PC-3 (cell line): ENCODE results near the gene ZBTB24. TPM values are rescaled to one million over a fixed set of nuclear protein-coding genes. Genes with fewer than 3 reads are reported as not detected.
A peak's percentile ranks its signal among the peaks of the same experiment; 100 is the strongest.

Source experiments
- ATAC-seq: fragments of 200-7000 bp; cut with Tn5 transposase; 2 replicates; pipeline ENCODE4 v1.9.1; 2020; ENCODE audit warnings: mild to moderate bottlenecking, moderate library complexity
- BruUV-seq: library from RNA; stranded (reverse); fragments of 400-500 nt; replicated peaks from 2 replicates; lab custom pipeline; 2021; lab: Mats Ljungman, UMichigan
- CTCF ChIA-PET: fragments of 300-600 bp; sonication (Branson Sonifier 250); formaldehyde crosslinking; loops from one replicate; lab custom pipeline; 2022; ENCODE audit warnings: antibody characterized with exemption; lab: Charles Lee
- POLR2A ChIA-PET: fragments of 300-600 bp; sonication (Branson Sonifier 250); formaldehyde crosslinking; loops from one replicate; lab custom pipeline; 2022; ENCODE audit warnings: antibody characterized with exemption; ENCODE audit not compliant: unreplicated experiment; lab: Charles Lee
- DNase-seq: peaks from one replicate; pipeline ENCODE4 v3.0.0-alpha.2; 2015
- H2AFZ ChIP-seq: fragments of 300-600 bp; sonication (generic); 2 replicates; pipeline ENCODE4 v1.6.0; 2016; ENCODE audit warnings: antibody characterized with exemption, low read length
- H3F3A ChIP-seq: fragments of 300-600 bp; sonication (generic); one replicate; pipeline ENCODE4 v1.6.0; 2017; ENCODE audit warnings: antibody characterized with exemption, low read length, control low read depth, mild to moderate bottlenecking; ENCODE audit not compliant: unreplicated experiment
- H3K27ac ChIP-seq: fragments of 300-600 bp; sonication (generic); 2 replicates; pipeline ENCODE4 v1.5.1; 2016; ENCODE audit warnings: mild to moderate bottlenecking, low read length
- H3K27me3 ChIP-seq: fragments of 300-600 bp; sonication (generic); 2 replicates; pipeline ENCODE4 v1.6.1; 2016; ENCODE audit warnings: low read length, mixed read lengths
- H3K36me3 ChIP-seq: fragments of 300-600 bp; sonication (generic); 2 replicates; pipeline ENCODE4 v1.6.1; 2016; ENCODE audit warnings: low read depth, mixed run types, low read length, mixed read lengths
- H3K4me1 ChIP-seq: fragments of 300-600 bp; sonication (generic); 2 replicates; pipeline ENCODE4 v1.5.1; 2016; ENCODE audit warnings: low read length; ENCODE audit not compliant: insufficient read depth
- H3K4me2 ChIP-seq: fragments of 300-600 bp; sonication (generic); 2 replicates; pipeline ENCODE4 v1.6.0; 2016; ENCODE audit warnings: low read length
- H3K4me3 ChIP-seq: fragments of 300-600 bp; sonication (generic); 2 replicates; pipeline ENCODE4 v1.5.1; 2016; ENCODE audit warnings: mild to moderate bottlenecking, low read length, mixed read lengths
- H3K79me2 ChIP-seq: fragments of 300-600 bp; sonication (generic); 2 replicates; pipeline ENCODE4 v1.6.1; 2017; ENCODE audit warnings: low read length, mixed read lengths
- H3K9ac ChIP-seq: fragments of 300-600 bp; sonication (generic); 2 replicates; pipeline ENCODE4 v1.6.0; 2016; ENCODE audit warnings: mild to moderate bottlenecking, low read length
- H3K9me2 ChIP-seq: fragments of 300-600 bp; sonication (generic); replicated peaks from 2 replicates; pipeline ENCODE4 v1.6.1; 2016; ENCODE audit warnings: mixed run types, low read length, mixed read lengths
- H3K9me3 ChIP-seq: fragments of 300-600 bp; sonication (generic); 2 replicates; pipeline ENCODE4 v1.6.1; 2016; ENCODE audit warnings: low read length, mixed read lengths
- H4K20me1 ChIP-seq: fragments of 300-600 bp; sonication (generic); 2 replicates; pipeline ENCODE4 v1.6.1; 2016; ENCODE audit warnings: low read length, mixed read lengths
- EZH2 ChIP-seq: fragments of 300-600 bp; sonication (generic); IDR thresholded peaks from one replicate; pipeline ENCODE4 v1.6.1; 2017; ENCODE audit warnings: antibody characterized with exemption, mild to moderate bottlenecking, low read length; ENCODE audit not compliant: unreplicated experiment
- EZH2phosphoT487 ChIP-seq: fragments of 300-600 bp; sonication (generic); IDR thresholded peaks from 2 replicates; pipeline ENCODE4 v1.6.1; 2018; ENCODE audit warnings: mild to moderate bottlenecking, antibody characterized with exemption, low read length, borderline replicate concordance
- intact Hi-C: fragments of 100-400 bp; cut with micrococcal nuclease; formaldehyde crosslinking; loops from 2 replicates; pipeline ENCODE4 v1.9.0; 2023
- total RNA-seq: library from RNA; depleted of rRNA; stranded (reverse); fragments of >200 nt; gene quantifications from 2 replicates; pipeline ENCODE4 v1.2.3, GENCODE V29; 2014
- TF ChIP-seq, protein P1 (sequence below): fragments of 300-600 bp; sonication (generic); conservative IDR thresholded peaks from 2 replicates; pipeline ENCODE4 v1.5.1; 2017; ENCODE audit warnings: antibody characterized with exemption, low read depth, mild to moderate bottlenecking, low read length

Gene ZBTB24
- total RNA-seq, 1 experiment from 2014 or later: 6.1 TPM

DNA sequence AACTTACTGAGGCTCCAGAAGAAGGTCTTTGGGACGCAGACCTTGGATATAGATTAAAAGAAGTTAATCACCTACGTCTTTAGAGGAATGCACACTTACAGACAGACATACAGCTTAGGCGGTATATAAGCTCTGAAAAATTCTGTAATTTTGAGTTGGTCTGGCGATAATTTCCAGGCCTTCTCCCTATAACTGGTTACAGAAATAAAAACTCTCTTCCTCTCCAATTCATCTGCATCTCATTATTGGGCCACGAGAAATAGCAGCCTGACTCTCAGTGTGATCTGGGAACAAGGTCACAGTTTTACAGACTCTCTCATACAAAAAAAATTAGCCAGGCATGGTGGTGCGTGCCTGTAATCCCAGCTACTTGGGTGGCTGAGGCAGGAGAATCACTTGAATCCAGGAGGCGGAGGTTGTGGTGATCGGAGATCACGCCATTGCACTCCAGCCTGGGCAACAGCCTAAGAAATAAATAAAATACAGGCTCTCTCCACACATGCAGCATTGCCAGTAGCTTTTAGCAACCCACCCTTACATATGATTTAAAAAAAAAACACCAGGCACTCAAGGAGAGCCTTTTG, 4.7 kb downstream of the ZBTB24 start:
- peaks cover 14% of the 10 kb centered on the region for H3K36me3 ChIP-seq
- peaks cover 67% of the 10 kb centered on the region for H3K79me2 ChIP-seq
- TF ChIP-seq EZH2phosphoT487 (no peak), EZH2 (no peak)
- TF ChIP-seq, protein P1, sequence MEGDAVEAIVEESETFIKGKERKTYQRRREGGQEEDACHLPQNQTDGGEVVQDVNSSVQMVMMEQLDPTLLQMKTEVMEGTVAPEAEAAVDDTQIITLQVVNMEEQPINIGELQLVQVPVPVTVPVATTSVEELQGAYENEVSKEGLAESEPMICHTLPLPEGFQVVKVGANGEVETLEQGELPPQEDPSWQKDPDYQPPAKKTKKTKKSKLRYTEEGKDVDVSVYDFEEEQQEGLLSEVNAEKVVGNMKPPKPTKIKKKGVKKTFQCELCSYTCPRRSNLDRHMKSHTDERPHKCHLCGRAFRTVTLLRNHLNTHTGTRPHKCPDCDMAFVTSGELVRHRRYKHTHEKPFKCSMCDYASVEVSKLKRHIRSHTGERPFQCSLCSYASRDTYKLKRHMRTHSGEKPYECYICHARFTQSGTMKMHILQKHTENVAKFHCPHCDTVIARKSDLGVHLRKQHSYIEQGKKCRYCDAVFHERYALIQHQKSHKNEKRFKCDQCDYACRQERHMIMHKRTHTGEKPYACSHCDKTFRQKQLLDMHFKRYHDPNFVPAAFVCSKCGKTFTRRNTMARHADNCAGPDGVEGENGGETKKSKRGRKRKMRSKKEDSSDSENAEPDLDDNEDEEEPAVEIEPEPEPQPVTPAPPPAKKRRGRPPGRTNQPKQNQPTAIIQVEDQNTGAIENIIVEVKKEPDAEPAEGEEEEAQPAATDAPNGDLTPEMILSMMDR: no peak
- DNase-seq (no peak), ATAC-seq (no peak)
- H3K9ac ChIP-seq: no peak overlapping the region
- intact Hi-C loops: no loop called here
- no peak overlapping the region for H3K27ac ChIP-seq
- ChIA-PET CTCF (no interaction called here), POLR2A (no interaction called here)
- no peaks in the 10 kb centered on the region for H3K9me2 ChIP-seq
- H3K4me2 ChIP-seq: peak overlapping the region; percentile 83
- H3K27me3 ChIP-seq: no peaks in the 10 kb centered on the region
- peak overlapping the region; percentile 58; the same call in 1 of the 2 replicates for H3K4me3 ChIP-seq
- peaks cover 22% of the 10 kb centered on the region for H3K4me1 ChIP-seq
- no peaks in the 10 kb centered on the region for H3F3A ChIP-seq
- BruUV-seq: no TSS peak
- H2AFZ ChIP-seq: no peak overlapping the region
- H4K20me1 ChIP-seq: 0 out of 2 replicates have a peak, but pooled peaks cover 2% of the 10 kb centered on the region
- no peaks in the 10 kb centered on the region for H3K9me3 ChIP-seq

DNA sequence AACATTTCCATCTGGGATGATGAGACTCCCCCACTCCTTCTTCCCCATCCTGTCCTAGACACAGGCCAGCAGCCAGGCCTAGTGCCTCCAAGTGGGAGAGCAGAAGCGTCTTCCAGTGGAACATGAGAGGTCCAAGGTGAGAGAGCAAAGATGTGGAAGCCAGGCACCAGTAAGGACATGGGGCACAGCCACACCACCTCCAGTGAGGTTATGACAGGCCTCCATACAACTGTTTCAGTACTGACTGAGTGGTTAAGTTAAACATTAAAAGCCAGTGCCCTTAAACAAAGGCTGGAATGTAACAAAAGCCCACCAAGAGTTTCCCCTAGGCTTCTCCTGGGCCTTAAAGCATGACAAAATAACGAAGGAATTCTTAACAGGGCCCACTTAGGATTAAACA, 5.3 kb downstream of the ZBTB24 start:
- no peak for TF ChIP-seq EZH2phosphoT487
- TF ChIP-seq, protein P1: no peak
- no peak for TF ChIP-seq EZH2
- no TSS peak for BruUV-seq
- intact Hi-C loops: no loop called here
- no peaks in the 10 kb centered on the region for H3K9me3 ChIP-seq
- H3K27me3 ChIP-seq: no peaks in the 10 kb centered on the region
- ChIA-PET POLR2A (no interaction called here), CTCF (no interaction called here)
- H3K4me2 ChIP-seq: peak overlapping the region; percentile 26; the same call in 1 of the 2 replicates
- no peak overlapping the region for H2AFZ ChIP-seq
- H3F3A ChIP-seq: no peaks in the 10 kb centered on the region
- H3K4me3 ChIP-seq: 0 out of 2 replicates have a peak overlapping the region, but pooled peaks have one; percentile 58
- H3K9ac ChIP-seq: no peak overlapping the region
- H3K79me2 ChIP-seq: peaks cover 65% of the 10 kb centered on the region
- H3K4me1 ChIP-seq: peaks cover 22% of the 10 kb centered on the region
- no peaks in the 10 kb centered on the region for H3K9me2 ChIP-seq
- no peak for ATAC-seq
- H3K36me3 ChIP-seq: peaks cover 17% of the 10 kb centered on the region
- 0 out of 2 replicates have a peak, but pooled peaks cover 2% of the 10 kb centered on the region for H4K20me1 ChIP-seq
- DNase-seq: no peak
- H3K27ac ChIP-seq: no peak overlapping the region

DNA sequence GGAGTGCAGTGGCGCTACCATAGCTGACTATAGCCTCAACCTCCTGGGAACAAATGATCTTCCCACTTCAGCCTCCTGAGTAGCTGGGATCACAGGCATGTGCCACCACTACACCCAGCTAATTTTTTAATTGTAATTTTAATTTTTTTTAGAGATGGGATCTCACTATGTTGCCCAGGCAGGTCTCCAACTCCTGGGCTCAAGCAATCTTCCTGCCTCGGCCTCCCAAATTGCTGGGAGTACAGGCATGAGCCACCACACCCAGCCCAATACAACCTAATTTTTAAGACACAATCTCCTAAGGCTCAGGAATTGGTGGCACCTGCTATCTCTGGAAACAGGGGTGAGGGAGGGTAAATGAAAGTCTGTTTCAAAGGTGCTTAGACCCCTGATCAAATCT, 5.8 kb downstream of the ZBTB24 start:
- intact Hi-C loops: no loop called here
- ChIA-PET POLR2A (no interaction called here), CTCF (no interaction called here)
- Histone ChIP-seq H4K20me1 (0 out of 2 replicates have a peak, but pooled peaks cover 2% of the 10 kb centered on the region), H3K4me3 (no peak overlapping the region), H3F3A (no peaks in the 10 kb centered on the region), H3K9me2 (no peaks in the 10 kb centered on the region), H3K9ac (no peak overlapping the region), H3K79me2 (peaks cover 60% of the 10 kb centered on the region), H3K27me3 (no peaks in the 10 kb centered on the region), H3K4me1 (peaks cover 21% of the 10 kb centered on the region), H3K27ac (no peak overlapping the region), H3K9me3 (no peaks in the 10 kb centered on the region), H2AFZ (no peak overlapping the region), H3K36me3 (peaks cover 22% of the 10 kb centered on the region), H3K4me2 (no peak overlapping the region)
- DNase-seq: no peak
- no TSS peak for BruUV-seq
- no peak for TF ChIP-seq EZH2phosphoT487
- TF ChIP-seq EZH2: no peak
- TF ChIP-seq, protein P1: no peak
- no peak for ATAC-seq
